Measurements from ENCODE around the gene DUSP6.

DNA sequence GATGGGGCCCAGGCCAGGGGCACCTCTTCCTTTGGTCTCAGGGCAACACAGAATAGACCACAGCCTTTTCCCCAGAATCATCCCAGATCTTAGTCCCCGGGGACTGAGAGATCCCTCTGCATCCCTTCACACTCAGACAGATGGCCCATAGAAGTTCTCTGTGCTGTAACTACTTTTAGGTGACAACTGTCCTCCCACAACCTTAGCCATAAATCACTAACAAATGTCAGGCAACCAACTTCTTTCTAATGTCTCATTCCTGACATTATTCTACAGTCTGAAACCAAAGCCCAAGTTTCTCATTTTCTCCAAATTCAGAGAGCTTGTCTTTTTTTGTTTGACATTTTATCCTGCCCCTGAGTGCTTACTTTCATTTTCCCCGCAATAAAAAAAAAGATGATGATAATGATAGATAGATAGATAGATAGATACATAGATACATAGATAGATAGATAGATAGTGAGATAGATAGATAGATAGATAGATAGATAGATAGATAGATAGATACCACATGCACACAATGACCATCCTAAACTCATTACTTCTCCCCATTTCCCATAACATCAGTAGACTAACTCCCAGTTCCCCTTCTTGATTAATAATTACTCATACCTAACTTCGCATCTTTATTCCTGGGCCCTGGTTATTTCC lies 28.6 kb downstream of the DUSP6 start:
- TF ChIP-seq, protein P1, sequence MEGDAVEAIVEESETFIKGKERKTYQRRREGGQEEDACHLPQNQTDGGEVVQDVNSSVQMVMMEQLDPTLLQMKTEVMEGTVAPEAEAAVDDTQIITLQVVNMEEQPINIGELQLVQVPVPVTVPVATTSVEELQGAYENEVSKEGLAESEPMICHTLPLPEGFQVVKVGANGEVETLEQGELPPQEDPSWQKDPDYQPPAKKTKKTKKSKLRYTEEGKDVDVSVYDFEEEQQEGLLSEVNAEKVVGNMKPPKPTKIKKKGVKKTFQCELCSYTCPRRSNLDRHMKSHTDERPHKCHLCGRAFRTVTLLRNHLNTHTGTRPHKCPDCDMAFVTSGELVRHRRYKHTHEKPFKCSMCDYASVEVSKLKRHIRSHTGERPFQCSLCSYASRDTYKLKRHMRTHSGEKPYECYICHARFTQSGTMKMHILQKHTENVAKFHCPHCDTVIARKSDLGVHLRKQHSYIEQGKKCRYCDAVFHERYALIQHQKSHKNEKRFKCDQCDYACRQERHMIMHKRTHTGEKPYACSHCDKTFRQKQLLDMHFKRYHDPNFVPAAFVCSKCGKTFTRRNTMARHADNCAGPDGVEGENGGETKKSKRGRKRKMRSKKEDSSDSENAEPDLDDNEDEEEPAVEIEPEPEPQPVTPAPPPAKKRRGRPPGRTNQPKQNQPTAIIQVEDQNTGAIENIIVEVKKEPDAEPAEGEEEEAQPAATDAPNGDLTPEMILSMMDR (IDR thresholded peaks at IDR 0.05) = no peak
- TF ChIP-seq POLR2AphosphoS5 (IDR thresholded peaks at IDR 0.05) (no peak), POLR2A (IDR thresholded peaks at IDR 0.05) (no peak)
